GM18858 (cell line): ENCODE measurements around the gene MAMDC2.

Experiments used
- ATAC-seq: cut with Tn5 transposase; IDR thresholded peaks from one replicate; pipeline ENCODE4 v1.9.1; 2021; ENCODE audit not compliant: unreplicated experiment

Gene MAMDC2, protein sequence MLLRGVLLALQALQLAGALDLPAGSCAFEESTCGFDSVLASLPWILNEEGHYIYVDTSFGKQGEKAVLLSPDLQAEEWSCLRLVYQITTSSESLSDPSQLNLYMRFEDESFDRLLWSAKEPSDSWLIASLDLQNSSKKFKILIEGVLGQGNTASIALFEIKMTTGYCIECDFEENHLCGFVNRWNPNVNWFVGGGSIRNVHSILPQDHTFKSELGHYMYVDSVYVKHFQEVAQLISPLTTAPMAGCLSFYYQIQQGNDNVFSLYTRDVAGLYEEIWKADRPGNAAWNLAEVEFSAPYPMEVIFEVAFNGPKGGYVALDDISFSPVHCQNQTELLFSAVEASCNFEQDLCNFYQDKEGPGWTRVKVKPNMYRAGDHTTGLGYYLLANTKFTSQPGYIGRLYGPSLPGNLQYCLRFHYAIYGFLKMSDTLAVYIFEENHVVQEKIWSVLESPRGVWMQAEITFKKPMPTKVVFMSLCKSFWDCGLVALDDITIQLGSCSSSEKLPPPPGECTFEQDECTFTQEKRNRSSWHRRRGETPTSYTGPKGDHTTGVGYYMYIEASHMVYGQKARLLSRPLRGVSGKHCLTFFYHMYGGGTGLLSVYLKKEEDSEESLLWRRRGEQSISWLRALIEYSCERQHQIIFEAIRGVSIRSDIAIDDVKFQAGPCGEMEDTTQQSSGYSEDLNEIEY

DNA sequence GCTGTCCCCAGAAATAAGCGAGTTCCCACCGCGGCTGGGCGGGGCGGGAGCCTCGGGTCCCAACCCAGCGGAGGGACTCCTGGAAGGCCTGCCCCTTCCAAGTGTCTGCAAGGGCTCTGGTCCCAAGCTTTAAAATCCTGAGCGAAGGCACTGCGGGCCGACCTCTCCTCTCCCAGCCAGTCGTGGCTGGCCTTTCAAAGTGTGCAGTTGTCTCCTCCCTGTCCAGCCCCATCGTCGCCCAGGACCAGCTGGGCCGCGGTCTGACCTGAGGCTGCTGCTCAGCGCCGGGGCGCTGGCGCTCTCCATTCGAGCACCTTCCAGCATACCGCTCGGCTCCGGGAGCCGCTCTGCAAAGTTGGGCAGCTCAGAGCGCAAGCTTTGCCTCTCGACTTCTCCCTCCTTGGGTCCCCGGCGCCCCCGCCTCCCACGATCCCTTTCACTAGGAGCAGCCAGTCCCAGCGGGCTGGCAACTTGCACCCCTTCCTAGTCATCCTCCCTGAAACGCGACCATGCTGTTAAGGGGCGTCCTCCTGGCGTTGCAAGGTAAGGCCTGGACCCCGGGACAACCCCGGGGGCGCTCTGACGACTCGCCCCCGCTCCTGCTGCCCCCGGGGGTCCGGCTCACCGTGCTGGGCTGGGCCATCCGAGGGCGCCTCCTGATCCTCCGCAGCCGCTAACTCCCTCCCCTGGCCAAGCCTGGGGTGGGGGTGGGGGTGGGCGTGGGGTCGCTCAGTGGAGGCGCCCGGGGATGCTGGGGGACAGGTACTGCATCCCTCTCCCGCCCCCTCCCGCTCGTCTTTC lies at the start of gene MAMDC2:
TSS of gene MAMDC2 (plus strand) at position 160 of the 801 bp plus-strand sequence. CDS start at position 510, 350 bp downstream.
- ATAC-seq = no peak

DNA sequence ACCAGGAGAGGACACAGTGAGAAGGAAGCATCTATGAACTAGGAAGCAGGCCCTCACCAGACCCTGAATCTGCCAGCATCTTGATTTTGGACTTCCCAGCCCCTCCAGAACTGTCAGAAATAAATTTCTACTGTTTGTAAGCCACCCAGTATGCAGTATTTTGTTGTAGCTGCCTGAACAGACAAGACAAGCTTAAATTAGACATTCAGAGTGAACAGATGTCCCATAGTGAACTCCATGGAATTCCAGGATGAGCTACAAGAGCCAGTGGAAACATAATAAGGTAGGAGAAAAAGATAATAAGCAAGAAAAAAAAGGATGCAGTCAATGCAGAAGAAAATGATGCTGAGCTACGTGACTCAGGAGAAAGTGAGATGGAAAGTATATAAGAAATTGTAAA lies 47.8 kb upstream of the MAMDC2 start:
- no peak for ATAC-seq

DNA sequence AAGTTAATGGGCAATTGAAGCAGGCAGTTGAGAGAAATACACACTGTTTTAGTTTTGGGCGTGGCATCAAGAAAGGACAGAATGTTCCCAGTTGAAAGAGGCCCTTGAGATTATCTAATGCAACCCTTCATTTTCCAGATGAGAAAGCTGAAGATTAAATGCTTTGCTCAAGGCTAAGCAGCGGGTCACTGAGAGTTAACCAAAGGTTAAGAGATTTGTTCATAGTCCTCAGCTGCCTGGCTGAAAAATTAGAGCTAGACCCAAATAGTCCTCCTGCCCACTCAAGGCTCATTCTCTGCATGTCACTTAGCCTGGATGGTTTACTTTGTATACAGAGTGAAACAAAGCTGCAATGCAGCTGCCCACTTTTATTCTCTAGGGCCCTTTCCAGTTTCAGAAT lies 46.7 kb upstream of the MAMDC2 start:
- no peak for ATAC-seq

DNA sequence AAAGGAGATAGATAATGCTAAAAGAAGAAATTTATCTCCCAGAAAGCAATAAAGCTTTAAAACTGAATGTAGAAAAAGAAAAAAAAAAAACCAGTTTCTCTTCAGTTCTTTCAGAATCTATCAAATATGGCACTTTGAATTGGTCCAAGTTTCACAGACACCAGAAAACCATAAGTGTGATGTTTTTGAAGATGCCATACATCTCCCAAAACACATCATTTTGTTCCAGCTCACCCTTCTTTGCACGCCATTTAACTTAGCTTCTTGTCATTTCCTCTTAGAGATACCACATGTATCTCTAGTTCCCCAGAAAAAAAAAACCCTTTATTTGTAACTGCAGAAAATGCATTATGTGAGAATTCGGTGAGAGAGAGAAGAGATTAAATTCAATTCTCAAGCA lies 46.1 kb upstream of the MAMDC2 start:
- no peak for ATAC-seq

DNA sequence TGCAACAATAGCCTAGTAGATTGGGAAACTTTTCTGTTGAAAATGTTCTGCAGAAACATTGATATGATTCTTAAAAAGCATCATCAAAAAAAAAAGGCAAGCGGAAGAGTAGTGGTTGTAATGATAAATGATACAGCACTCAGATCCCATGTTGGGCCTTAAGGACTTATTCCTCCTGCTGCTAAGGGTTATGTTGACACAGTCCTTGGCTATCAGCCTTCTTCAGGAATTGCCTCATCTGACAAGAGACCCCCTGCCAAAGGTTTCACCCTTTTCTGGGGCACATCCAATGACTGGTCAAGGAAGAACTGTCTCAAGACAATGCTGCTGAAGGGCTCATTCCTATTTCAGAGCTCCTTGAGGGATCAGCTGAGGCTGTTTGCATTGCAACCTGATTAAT lies 44.3 kb upstream of the MAMDC2 start:
- no peak for ATAC-seq

GRCh38 chr9:70000469-70000868 lies 43.2 kb upstream of the MAMDC2 start:
- no peak for ATAC-seq

- no peak for ATAC-seq
These were observed 39.5 kb upstream of the MAMDC2 start for GRCh38 chr9:70003901-70004714.

GRCh38 chr9:70006306-70006705 lies 37.3 kb upstream of the MAMDC2 start:
- ATAC-seq = no peak

DNA sequence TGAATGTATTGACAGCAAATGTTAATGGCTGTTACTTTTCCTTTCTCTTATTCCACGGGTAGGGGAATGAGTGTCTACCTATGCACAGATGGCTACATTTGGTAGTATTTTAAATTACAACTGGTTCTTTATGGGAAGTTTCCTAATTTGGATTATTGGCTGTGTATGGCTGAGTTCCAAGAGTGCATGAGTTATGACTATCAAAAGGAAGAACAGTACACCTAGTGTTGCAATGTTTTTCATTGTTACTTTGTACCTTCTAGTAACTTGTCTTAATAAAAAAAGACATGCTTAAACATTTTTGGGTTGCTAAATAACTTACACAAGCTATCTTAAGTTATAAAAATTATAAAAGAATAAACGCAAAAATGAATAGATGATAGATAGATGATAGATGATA lies 35.8 kb upstream of the MAMDC2 start:
- ATAC-seq = no peak

- ATAC-seq = no peak
These were observed 33.6 kb upstream of the MAMDC2 start for GRCh38 chr9:70010015-70010414.

GRCh38 chr9:70011366-70011765 lies 32.3 kb upstream of the MAMDC2 start:
- ATAC-seq = no peak

DNA sequence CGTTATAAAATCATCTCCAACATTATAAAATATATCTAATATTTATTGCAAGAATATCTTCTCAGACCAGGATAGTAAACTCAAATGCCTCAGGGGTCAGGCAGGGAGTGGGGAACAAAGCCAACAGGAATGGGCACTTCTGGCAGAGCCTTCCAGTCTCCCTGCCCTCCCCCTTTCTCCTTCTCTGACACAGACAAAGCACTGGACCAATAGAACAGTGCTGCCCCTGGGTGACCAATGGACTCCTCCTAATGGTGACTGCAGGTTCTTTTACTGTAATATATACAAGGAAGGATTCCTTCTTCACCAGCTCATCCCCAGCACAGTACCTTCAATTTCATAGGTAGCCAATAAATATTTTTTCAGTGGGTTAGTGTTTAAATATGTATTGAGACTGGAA lies 31.1 kb upstream of the MAMDC2 start:
- ATAC-seq = no peak

- ATAC-seq = no peak
These were observed 30.0 kb upstream of the MAMDC2 start for GRCh38 chr9:70013598-70014196.

DNA sequence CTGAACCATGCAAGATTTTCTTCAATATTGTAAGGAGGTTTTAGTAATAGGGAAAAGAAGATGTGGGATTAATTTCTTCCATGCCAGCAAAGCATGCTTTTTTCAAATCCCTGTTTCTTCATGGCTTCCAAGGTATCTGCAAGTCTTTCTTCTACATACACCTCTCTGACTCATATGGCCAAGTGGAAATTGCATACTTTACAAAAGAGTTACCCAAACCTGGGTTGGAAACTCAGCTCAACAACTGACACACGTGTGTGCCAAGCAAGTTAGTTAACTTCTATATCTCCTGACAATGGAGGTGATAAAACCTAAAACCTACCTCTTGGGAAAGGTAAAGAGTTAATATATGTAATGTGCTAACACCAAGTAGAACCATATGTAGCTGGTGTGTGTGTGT lies 28.5 kb upstream of the MAMDC2 start:
- no peak for ATAC-seq

- no peak for ATAC-seq
These were observed 23.4 kb upstream of the MAMDC2 start for GRCh38 chr9:70020217-70020616.

- no peak for ATAC-seq
These were observed 22.6 kb upstream of the MAMDC2 start for GRCh38 chr9:70020991-70021571.

DNA sequence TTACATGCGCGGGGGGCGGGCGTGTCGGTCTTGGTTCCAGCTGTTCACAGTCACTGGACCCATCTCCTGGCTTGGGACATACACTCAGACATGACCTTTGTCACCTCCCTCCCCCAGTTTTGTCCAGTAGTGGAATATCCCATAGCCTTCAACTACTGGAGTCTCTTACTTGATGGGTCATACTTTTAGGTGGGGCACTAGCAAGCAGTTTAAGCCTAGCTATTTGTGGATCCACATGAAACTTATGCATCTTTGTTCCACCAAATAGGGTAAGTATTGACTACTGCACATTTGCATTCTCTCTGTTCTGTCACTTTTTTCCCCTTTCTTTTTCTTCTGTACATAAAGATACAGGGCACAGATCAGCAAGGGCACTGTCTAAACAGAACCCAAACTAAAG lies 15.4 kb upstream of the MAMDC2 start:
- ATAC-seq = no peak

DNA sequence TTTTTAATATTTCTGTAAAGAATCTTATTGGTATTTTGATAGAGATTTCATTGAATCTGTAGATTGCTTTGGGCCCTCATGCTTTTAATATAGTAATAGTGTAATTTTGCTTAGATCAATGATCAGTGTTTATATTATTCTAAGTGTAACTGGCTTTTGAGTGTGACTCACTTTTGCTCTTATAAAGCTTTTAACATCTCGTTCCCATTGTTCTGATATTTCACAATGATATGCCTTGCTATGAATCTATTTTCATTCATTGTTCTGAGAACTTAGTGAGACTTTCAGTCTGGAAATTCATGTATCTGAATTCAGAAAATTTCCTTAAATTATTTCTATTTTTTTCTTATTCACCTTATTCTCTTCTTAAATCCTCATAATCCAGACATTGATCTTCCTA lies 13.5 kb upstream of the MAMDC2 start:
- no peak for ATAC-seq

DNA sequence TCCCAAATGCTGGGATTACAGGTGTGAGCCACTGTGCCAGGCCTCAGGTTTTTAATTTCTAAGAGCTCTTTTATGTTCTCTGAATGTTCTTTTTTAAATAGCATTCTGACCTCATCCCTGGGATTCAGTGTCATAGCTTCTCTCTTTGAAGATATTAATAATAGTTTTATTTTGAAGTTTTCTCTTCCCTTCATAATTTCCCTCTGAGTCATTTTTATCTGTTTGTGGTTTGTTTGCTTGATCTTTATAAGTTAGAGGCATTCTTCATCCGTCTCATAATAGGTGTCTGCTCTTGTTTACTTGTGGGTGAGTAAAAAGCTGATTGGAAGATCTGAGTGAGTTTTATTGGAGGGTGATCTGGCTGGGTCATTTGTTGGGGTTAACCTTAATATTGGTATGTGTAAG lies 12.5 kb upstream of the MAMDC2 start:
- no peak for ATAC-seq

DNA sequence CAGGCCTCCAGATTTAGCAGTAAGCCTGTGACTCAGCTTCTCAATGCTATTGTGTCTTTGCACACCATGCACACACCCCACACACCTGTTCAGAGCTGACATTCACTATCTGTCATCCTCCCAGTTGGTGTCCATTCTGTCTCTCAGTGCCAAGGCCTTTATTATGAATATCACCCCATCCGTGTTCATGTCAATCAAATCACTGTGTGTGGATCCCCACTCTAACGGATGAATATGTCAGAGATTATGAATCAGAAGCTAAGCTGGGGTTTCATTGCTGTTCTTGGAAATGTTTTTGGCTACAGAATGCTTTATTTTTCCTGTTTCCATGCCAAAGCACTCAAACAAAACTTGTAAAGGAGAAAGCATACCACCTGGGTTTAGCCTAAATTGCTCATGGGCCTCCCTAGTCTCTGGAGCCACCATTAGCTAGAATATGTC lies 9.4 kb upstream of the MAMDC2 start:
- ATAC-seq = no peak
